AG09309 (cell line): ENCODE measurements around the gene FANCE.

Experiments
- DNase-seq: peaks from one replicate; pipeline ENCODE4 v3.0.0-alpha.2; 2010; ENCODE audit warnings: low read depth
- H3K4me3 ChIP-seq: 2 replicates; pipeline ENCODE4 v1.5.1; 2011; ENCODE audit warnings: mild to moderate bottlenecking, low read depth, low read length, moderate library complexity; ENCODE audit not compliant: control insufficient read depth
- CTCF ChIP-seq: IDR thresholded peaks from 2 replicates; pipeline ENCODE4 v1.5.1; 2011; ENCODE audit warnings: mild to moderate bottlenecking, low read depth, low read length, inconsistent platforms; ENCODE audit not compliant: insufficient read depth, control insufficient read depth; ENCODE audit errors: missing control alignments

FANCE gene

GRCh38 chr6:35483490-35483889 is 31.4 kb downstream of the FANCE start:
- H3K4me3 ChIP-seq = no peak overlapping the region
- no peak for DNase-seq
- no peak for TF ChIP-seq CTCF

GRCh38 chr6:35483893-35484645 is 31.9 kb downstream of the FANCE start:
- DNase-seq = no peak
- TF ChIP-seq CTCF = no peak
- H3K4me3 ChIP-seq = no peak overlapping the region

- TF ChIP-seq CTCF = no peak
- H3K4me3 ChIP-seq = no peak overlapping the region
- DNase-seq = no peak
Observed at GRCh38 chr6:35484921-35485392, 32.8 kb downstream of the FANCE start.

GRCh38 chr6:35485402-35485877 is 33.3 kb downstream of the FANCE start:
- no peak overlapping the region for H3K4me3 ChIP-seq
- DNase-seq = no peak
- TF ChIP-seq CTCF = no peak

- no peak overlapping the region for H3K4me3 ChIP-seq
- no peak for DNase-seq
- no peak for TF ChIP-seq CTCF
Observed at GRCh38 chr6:35486005-35486925, 34.1 kb downstream of the FANCE start.

- TF ChIP-seq CTCF = no peak
- no peak overlapping the region for H3K4me3 ChIP-seq
- no peak for DNase-seq
Observed at GRCh38 chr6:35487658-35488516, 35.7 kb downstream of the FANCE start.
